Fibroblast of mammary gland (primary cell): ENCODE measurements around the gene GTF2H4.
A peak's percentile ranks its signal among the peaks of the same experiment; 100 is the strongest.
"Not testable (repeated sequence)": the region's sequence is repeated elsewhere in the genome, so short reads cannot be mapped to it uniquely, and the experiment has no call there.

Experiments
- DNase-seq: peaks from one replicate; pipeline ENCODE4 v3.0.0-alpha.2; 2010; ENCODE audit warnings: low read depth
- H3K4me3 ChIP-seq: 2 replicates; pipeline ENCODE4 v1.5.1; 2011; ENCODE audit warnings: low read depth, mild to moderate bottlenecking, low read length, moderate library complexity; ENCODE audit not compliant: control insufficient read depth
- TF ChIP-seq, protein P1 (sequence below): conservative IDR thresholded peaks from 2 replicates; pipeline ENCODE4 v1.5.1; 2011; ENCODE audit warnings: low read depth, low read length, inconsistent platforms; ENCODE audit not compliant: control insufficient read depth, insufficient read depth

Gene GTF2H4

DNA sequence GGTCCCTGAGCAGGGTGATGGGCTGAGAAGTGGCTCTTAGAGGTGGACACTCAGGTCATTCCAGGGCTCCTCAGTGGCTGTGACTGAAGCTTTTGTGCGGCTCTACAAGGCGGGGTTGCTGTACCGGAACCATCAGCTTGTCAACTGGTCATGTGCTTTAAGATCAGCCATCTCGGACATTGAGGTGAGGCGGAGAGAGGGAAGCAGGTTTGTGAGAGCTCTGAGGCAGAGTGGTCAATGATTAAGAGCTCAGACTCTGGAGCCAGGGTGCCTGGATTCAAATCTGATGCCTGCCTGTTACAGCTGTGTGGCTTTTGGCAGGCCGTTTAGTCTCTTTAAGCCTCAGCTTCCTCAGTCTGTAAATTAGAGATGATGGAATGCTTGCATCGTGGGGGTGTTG is 9.0 kb downstream of the GTF2H4 start:
- H3K4me3 ChIP-seq = no peak overlapping the region
- no peak for DNase-seq
- TF ChIP-seq, protein P1, sequence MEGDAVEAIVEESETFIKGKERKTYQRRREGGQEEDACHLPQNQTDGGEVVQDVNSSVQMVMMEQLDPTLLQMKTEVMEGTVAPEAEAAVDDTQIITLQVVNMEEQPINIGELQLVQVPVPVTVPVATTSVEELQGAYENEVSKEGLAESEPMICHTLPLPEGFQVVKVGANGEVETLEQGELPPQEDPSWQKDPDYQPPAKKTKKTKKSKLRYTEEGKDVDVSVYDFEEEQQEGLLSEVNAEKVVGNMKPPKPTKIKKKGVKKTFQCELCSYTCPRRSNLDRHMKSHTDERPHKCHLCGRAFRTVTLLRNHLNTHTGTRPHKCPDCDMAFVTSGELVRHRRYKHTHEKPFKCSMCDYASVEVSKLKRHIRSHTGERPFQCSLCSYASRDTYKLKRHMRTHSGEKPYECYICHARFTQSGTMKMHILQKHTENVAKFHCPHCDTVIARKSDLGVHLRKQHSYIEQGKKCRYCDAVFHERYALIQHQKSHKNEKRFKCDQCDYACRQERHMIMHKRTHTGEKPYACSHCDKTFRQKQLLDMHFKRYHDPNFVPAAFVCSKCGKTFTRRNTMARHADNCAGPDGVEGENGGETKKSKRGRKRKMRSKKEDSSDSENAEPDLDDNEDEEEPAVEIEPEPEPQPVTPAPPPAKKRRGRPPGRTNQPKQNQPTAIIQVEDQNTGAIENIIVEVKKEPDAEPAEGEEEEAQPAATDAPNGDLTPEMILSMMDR = no peak

DNA sequence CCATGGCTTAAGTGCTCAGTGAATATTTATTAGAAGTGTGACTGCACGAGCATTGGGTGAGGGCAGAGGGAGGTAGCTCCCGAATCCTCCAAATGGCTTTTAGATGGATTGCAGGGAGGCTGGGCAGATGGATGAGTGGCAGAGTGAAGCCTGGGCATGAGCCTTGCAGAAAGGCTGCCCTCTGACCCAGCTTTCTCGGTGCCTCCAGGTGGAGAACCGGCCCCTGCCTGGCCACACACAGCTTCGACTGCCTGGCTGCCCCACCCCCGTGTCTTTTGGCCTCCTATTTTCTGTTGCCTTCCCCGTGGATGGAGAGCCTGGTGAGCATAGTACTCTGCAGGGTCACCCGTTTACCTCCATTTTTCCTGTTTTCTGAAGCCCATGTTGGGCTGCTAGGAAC is 9.5 kb downstream of the GTF2H4 start:
- no peak for DNase-seq
- no peak overlapping the region for H3K4me3 ChIP-seq
- TF ChIP-seq, protein P1 = no peak

GRCh38 chr6:30918670-30919069 is 10.7 kb downstream of the GTF2H4 start:
- TF ChIP-seq, protein P1 = no peak
- DNase-seq = no peak
- H3K4me3 ChIP-seq = no peak overlapping the region

DNA sequence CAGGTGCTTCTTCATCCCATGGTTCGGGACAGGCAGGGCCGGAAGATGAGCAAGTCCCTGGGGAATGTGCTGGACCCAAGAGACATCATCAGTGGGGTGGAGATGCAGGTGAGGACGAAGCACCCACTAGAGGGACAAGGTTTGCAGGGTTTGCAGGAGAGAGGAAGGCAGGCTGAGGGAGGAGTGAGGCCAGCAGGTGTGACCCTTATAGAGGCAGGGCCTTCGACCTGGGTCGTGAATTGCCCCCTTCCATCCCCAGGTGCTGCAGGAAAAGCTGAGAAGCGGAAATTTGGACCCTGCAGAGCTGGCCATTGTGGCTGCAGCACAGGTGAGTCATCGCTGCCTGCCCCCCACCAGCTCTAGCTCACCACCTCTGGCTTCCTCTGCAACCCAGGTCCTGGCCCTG is 14.4 kb downstream of the GTF2H4 start:
- TF ChIP-seq, protein P1 = no peak
- no peak overlapping the region for H3K4me3 ChIP-seq
- DNase-seq = no peak

- H3K4me3 ChIP-seq, DNase-seq: not testable (repeated sequence)
Observed at GRCh38 chr6:30924040-30924627, 16.1 kb downstream of the GTF2H4 start.

DNA sequence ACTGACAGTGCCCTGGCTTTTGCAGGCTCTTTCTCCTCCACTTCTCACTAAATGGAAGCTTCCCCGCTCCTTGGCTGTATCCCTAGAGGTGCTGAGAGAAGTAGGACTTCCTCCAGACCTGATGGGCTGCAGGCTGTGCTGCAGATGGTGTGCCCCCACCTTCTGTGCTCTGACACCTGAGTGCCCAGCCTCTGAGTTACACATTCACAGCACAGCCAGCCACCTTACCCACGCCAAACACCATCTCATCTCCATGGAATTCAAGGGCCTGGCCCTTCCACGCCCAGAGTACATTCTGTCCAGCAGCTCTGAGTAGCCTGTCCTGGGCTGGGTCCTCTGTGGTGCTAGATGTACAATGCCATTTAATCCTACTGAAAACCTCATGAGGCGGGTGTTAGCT is 18.6 kb downstream of the GTF2H4 start:
- no peak overlapping the region for H3K4me3 ChIP-seq
- TF ChIP-seq, protein P1 = no peak
- peak; percentile 34 for DNase-seq

DNA sequence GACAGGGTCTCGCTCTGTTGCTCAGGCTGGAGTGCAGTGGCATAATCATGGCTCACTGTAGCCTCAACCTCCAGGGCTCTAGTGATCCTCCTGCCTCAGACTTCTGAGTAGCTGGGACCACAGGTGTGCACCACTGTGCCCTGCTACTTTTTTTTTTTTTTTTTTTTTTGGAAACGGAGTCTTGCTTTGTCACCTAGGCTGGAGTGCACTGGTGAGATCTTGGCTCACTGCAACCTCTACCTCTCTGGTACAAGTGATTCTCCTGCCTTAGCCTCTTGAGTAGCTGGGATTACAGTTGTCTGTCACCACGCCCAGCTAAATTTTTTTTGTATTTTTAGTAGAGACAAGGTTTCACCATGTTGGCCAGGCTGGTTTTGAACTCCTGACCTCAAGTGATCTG is 19.1 kb downstream of the GTF2H4 start:
- H3K4me3 ChIP-seq, DNase-seq: not testable (repeated sequence)

- DNase-seq = no peak
- TF ChIP-seq, protein P1 = no peak
- H3K4me3 ChIP-seq = no peak overlapping the region
Observed at GRCh38 chr6:30928677-30929076, 20.7 kb downstream of the GTF2H4 start.
